ENCODE results near the gene RSPO4.

The RSPO4 gene

GRCh38 chr20:1010659-1011058 is 8.5 kb upstream of the RSPO4 start:
- H3K4me3 ChIP-seq (ENCODE audit: low read depth, low read length), result no peak overlapping the region
- TF ChIP-seq CTCF (IDR thresholded peaks at IDR 0.05; ENCODE audit: control insufficient read depth, extremely low read depth, insufficient read depth), result no peak
- no peak for DNase-seq (ENCODE audit: low read depth)

- H3K4me3 ChIP-seq (ENCODE audit: low read depth, low read length), result no peak overlapping the region
- TF ChIP-seq CTCF (IDR thresholded peaks at IDR 0.05; ENCODE audit: control insufficient read depth, extremely low read depth, insufficient read depth), result no peak
- peak; percentile 53 for DNase-seq (ENCODE audit: low read depth)
Measured at GRCh38 chr20:1005452-1006027, 3.4 kb upstream of the RSPO4 start.

GRCh38 chr20:1003920-1004697 is 2.0 kb upstream of the RSPO4 start:
- H3K4me3 ChIP-seq (ENCODE audit: low read depth, low read length), result no peak overlapping the region
- TF ChIP-seq CTCF (IDR thresholded peaks at IDR 0.05; ENCODE audit: control insufficient read depth, extremely low read depth, insufficient read depth), result no peak
- DNase-seq (ENCODE audit: low read depth), result no peak

GRCh38 chr20:1002682-1003561 is 811 bp upstream of the RSPO4 start:
- DNase-seq (ENCODE audit: low read depth), result no peak
- no peak for TF ChIP-seq CTCF (IDR thresholded peaks at IDR 0.05; ENCODE audit: control insufficient read depth, extremely low read depth, insufficient read depth)
- H3K4me3 ChIP-seq (ENCODE audit: low read depth, low read length), result no peak overlapping the region

- no peak for TF ChIP-seq CTCF (IDR thresholded peaks at IDR 0.05; ENCODE audit: control insufficient read depth, extremely low read depth, insufficient read depth)
- no peak for DNase-seq (ENCODE audit: low read depth)
- no peak overlapping the region for H3K4me3 ChIP-seq (ENCODE audit: low read depth, low read length)
Measured at GRCh38 chr20:1001116-1001515, 995 bp downstream of the RSPO4 start.

GRCh38 chr20:998231-998830 is 3.8 kb downstream of the RSPO4 start:
- no peak for DNase-seq (ENCODE audit: low read depth)
- H3K4me3 ChIP-seq (ENCODE audit: low read depth, low read length), result no peak overlapping the region
- no peak for TF ChIP-seq CTCF (IDR thresholded peaks at IDR 0.05; ENCODE audit: control insufficient read depth, extremely low read depth, insufficient read depth)
